Right cardiac atrium (tissue), 5 donors: ENCODE measurements around the gene SC5D. TPM values are rescaled to one million over a fixed set of nuclear protein-coding genes. Genes with fewer than 3 reads are reported as not detected.

ENCODE experiments used
- ATAC-seq, 2 donors: fragments of 200-7000 bp; cut with Tn5 transposase; one replicate each; pipeline versions ENCODE4 v1.8.0 to v1.9.1; 2020; ENCODE audit warnings: moderate library complexity in 2 of 2, mild to moderate bottlenecking in 1 of 2
- DNase-seq, 3 donors: peaks; one replicate each; pipeline ENCODE4 v3.0.0-alpha.2; 2020
- H3K27ac ChIP-seq: one replicate; pipeline ENCODE4 v1.5.1; 2013; ENCODE audit warnings: mild to moderate bottlenecking, low read length, control low read depth, moderate library complexity
- H3K27me3 ChIP-seq: one replicate; pipeline ENCODE4 v1.6.1; 2013; ENCODE audit not compliant: control insufficient read depth, insufficient read depth
- H3K4me1 ChIP-seq: one replicate; pipeline ENCODE4 v1.6.1; 2013; ENCODE audit warnings: low read length; ENCODE audit not compliant: control insufficient read depth, insufficient read depth
- H3K4me3 ChIP-seq: one replicate; pipeline ENCODE4 v1.5.1; 2013; ENCODE audit warnings: low read length, control low read depth
- H3K9me3 ChIP-seq: one replicate; pipeline ENCODE4 v1.6.1; 2013; ENCODE audit warnings: low read length; ENCODE audit not compliant: control insufficient read depth
- WGBS: extraction: QIAGEN DNeasy Blood & Tissue Kit; methylation state at CpG from one replicate; pipeline ENCODE4 v1.1.7; 2013; 5-methylcytosine and 5-hydroxymethylcytosine counted together
- intact Hi-C, 4 donors: fragments of 100-400 bp; cut with DNase I; formaldehyde crosslinking; loops; one replicate each; pipeline versions ENCODE4 v1.11.0 to v1.14.0; 2022 to 2023
- long read RNA-seq, 4 donors: library from polyadenylated mRNA; unstranded; transcript quantifications; one replicate each; pipeline ENCODE4 v2.0.0, GENCODE V29; 2020 to 2021
- polyA plus RNA-seq: library from polyadenylated mRNA; stranded (reverse); fragments of 200-250 nt; gene quantifications from one replicate; pipeline ENCODE4 v1.2.3, GENCODE V29; 2013
- total RNA-seq, 4 donors: library from RNA; stranded (reverse); fragmentation: NEBNext Ultra II Directional; extraction: Animal tissue kit (Norgen Biotek cat#: 25700); gene quantifications; one replicate each; pipeline ENCODE4 v1.2.1, GENCODE V29; 2021
- donor health status: healthy with polysubstance abuse.
- donor health status: DM: no; HTN: yes; CAD: no.
- donor health status: DM: no; HTN: no; CAD: no.
- donor health status: DM: no; HTN: yes; CAD: no; lungs with severe emphysema.
- donor health status: DM: yes; HTN: yes; CAD: no.

Gene SC5D, protein sequence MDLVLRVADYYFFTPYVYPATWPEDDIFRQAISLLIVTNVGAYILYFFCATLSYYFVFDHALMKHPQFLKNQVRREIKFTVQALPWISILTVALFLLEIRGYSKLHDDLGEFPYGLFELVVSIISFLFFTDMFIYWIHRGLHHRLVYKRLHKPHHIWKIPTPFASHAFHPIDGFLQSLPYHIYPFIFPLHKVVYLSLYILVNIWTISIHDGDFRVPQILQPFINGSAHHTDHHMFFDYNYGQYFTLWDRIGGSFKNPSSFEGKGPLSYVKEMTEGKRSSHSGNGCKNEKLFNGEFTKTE
- total RNA-seq = 10 to 100 TPM; 30.1 to 34.7 (median 32.4) TPM
- 29.7 TPM for polyA plus RNA-seq
- long read RNA-seq, donor 1, transcript SC5D-201 (5 exons, 2,456 nt) = major isoform, 43 of 48 reads
- long read RNA-seq, donor 1, partial matches to known transcripts = 1 of 48 reads
- long read RNA-seq, donor 1, other reads (novel, unspliced or antisense) = 3 of 48 reads
- long read RNA-seq, donor 2, transcript SC5D-201 (5 exons, 2,456 nt) = major isoform, 24 of 27 reads
- long read RNA-seq, donor 2, partial matches to known transcripts = 2 of 27 reads
- long read RNA-seq, donor 2, other reads (novel, unspliced or antisense) = 1 of 27 reads
- long read RNA-seq, donor 3, transcript SC5D-201 (5 exons, 2,456 nt) = major isoform, 139 of 162 reads
- long read RNA-seq, donor 3, partial matches to known transcripts = 19 of 162 reads
- long read RNA-seq, donor 3, other reads (novel, unspliced or antisense) = 2 of 162 reads
- long read RNA-seq, donor 4, transcript SC5D-201 (5 exons, 2,456 nt) = major isoform, 22 of 25 reads
- long read RNA-seq, donor 4, partial matches to known transcripts = 3 of 25 reads
- long read RNA-seq, donor 4, other reads (novel, unspliced or antisense) = 0 of 25 reads

DNA sequence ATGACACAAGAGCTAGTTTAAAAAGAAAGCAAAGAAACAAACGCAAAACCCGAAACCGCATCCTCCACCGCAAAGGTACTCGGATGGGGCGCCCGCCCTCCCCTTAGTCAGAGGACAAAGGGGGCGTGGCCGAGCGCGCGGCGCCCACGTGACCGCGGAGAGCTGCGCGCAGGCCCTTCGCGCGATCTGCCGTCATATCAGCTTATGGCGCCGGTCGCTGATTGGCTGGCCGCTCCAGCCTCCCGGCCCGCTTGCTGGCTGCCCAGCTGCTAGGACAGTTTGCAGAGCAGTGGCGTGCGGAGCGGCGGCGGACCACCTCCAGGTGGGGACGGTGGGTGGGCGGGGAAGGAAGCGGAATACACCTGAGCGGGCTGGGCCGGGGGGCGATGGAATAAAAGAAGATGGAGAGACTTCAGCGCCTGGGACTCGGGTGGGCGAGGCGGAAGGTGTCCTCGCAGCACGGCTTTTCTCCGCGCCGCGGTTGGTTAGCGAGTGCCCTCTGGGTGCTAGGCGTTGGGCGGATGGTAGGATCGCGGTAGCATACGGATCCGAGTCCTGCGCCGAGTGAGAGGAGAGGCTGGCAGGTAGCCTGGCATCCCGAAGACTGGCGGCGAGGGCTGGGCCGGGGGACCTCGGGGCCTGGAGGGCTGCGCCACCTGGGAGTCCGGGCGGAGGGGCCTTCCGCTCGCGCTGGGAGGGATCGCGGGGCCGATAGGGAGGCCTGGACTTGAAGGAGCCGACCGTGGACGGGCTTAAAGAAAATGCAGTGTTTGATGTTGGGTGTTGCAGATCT, at the start of gene SC5D:
TSS of gene SC5D (plus strand) at position 277 of the 793 bp plus-strand sequence. CDS start 10,605 bp downstream, outside the sequence.
- DNase-seq (peak; percentile 96 to 99 (median 98)), ATAC-seq (peak; percentile 99)
- H3K4me3 ChIP-seq = peak within 1 kb of the TSS; percentile 91
- H3K4me1 ChIP-seq = no peaks in the 10 kb centered on the region
- no peaks in the 10 kb centered on the region for H3K9me3 ChIP-seq
- intact Hi-C loops = no loop called here
- H3K27me3 ChIP-seq = no peaks in the 10 kb centered on the region
- peak within 1 kb of the TSS; percentile 93 for H3K27ac ChIP-seq
- WGBS = under 1% methylated on average over 75 of the region's 75 CpGs

DNA sequence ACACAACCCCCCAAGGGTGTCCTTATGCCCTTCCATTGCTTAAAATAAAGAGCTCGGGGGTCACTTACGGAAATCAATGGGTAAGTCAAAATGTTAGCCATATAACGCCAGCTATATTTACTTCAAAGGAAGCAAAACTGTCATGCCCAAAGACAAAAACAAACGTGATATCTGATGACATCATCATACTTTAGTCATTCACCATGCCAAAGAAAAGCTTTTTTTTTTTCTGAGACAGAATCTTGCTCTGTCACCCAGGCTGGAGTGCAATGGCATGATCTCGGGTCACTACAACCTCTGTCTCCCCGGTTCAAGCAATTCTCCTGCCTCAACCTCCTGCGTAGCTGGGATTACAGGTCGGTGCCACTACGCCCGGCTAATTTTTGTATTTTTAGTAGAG, 47.7 kb upstream of the SC5D start:
- intact Hi-C loops = loop anchor here in 1 of 4 donors (5.0 kb wide), 1 partner anchor 347 kb away; no protein-coding TSS in a partner anchor
- ATAC-seq = no peak

DNA sequence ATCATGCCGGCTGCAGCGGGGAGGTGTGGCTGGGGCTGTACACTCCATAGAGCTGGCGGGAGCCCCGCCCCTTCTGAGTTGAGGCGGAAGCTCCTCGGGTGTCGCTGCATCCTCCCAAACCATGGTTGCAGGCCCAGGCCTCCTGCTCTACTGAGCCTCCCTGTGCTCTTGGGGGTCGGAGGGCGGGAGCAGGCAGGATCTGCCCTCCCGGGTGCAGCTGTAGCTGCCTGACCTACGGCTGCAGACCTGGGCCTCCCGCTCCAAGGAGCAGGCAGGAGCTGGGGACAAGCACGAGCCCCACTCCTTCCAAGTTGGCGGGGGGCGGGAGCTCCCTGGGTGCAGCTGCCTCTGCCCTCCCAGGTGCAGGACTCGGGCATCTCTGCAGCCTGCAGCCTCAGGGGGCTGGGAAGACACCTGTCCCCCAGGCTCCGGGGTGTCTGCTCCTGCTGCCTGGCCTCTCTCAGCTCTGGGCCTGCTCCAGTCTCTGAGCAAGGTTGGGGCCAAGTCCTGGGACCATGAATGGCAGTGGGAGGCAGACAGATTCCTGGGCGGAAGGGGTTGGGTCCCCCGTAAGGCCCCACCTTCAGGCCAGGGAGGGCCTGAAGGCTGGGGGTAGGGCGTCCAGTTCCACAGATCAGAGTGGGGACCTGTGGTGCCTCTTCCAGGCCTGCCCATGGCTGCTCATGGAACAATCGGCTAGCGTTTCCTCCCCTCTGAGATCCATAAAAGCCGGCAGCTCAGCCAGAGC, 46.4 kb upstream of the SC5D start:
- DNase-seq (peak in 1 of 3 donors; percentile 37), ATAC-seq (peak; percentile 20 to 42)
- H3K27ac ChIP-seq = no peak overlapping the region
- no peaks in the 10 kb centered on the region for H3K9me3 ChIP-seq
- WGBS = 92% methylated on average over 23 of the region's 23 CpGs
- no peaks in the 10 kb centered on the region for H3K4me1 ChIP-seq
- intact Hi-C loops = no loop called here
- no peaks in the 10 kb centered on the region for H3K27me3 ChIP-seq
- H3K4me3 ChIP-seq = no peak overlapping the region

More for the DNA sequence above, 47.7 kb upstream of the SC5D start:
- no peak for DNase-seq
- Histone ChIP-seq H3K4me1 (peaks cover 4% of the 10 kb centered on the region), H3K9me3 (no peaks in the 10 kb centered on the region), H3K27me3 (no peaks in the 10 kb centered on the region), H3K27ac (no peak overlapping the region), H3K4me3 (no peak overlapping the region)
- 80% methylated on average over 10 of the region's 10 CpGs for WGBS

DNA sequence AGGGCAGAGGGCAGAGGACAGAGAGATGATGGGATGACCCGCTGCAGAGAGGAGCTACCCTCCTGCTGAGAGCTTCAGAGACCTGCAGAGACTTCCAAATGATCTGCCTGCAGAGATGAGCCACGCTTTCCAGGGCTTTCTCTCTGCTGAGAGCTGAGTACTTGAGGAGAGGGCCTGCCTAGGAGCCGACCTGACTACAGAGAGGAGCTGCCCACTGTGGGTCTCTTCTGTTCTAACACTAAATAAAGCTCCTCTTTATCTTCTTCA, 45.9 kb upstream of the SC5D start:
- 73% methylated on average over 3 of the region's 3 CpGs for WGBS
- intact Hi-C loops = no loop called here
- no peaks in the 10 kb centered on the region for H3K9me3 ChIP-seq
- DNase-seq = no peak
- no peak overlapping the region for H3K4me3 ChIP-seq
- no peaks in the 10 kb centered on the region for H3K4me1 ChIP-seq
- no peak overlapping the region for H3K27ac ChIP-seq
- ATAC-seq = no peak
- no peaks in the 10 kb centered on the region for H3K27me3 ChIP-seq

DNA sequence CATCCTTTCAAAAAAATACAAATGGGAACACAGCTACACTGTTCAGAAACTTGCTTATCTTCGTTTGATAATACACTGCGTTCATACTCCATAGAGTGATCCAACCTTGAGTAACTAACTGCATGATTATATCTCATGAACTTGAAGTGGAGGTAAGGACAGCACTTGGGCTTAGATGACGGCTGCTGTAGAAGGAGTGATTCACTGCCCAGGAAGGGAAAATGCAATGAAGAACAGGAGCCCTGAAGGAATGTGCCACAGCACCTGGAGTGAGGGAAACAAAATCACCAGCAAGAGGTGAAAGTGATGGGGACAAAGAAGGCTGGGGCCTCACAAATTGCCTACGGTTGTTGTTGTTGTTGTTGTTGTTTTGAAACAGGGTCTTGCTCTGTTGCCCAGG, 44.1 kb upstream of the SC5D start:
- H3K4me3 ChIP-seq = no peak overlapping the region
- intact Hi-C loops = no loop called here
- WGBS = 68% methylated on average over 4 of the region's 4 CpGs

DNA sequence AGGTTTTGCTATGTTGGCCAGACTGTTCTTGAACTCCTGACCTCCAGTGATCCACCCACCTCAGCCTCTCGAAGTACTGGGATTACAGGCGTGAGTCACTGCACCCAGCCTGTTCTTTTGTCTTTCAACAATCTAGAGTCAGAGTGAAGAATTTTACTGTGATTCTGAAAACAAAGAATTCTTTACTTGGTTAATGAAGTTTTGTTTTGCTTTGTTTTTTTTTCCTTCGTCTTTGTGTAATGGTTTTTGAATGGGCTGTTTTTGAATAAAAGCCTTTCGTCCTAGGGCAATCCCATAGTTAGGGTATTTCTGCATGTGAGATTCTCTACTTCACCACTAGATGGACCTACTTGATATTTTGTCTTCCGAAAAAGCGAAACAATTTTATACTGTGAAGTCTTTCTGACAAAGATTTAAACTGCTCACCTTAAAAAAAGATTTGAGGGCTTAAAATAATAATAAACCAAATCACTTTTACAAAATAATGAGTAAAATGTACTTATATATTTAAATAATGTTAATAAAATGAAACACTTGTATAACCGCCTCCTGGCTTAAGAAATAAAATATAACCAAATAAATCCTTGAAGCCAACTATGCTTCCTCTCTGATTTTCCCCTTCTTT, 43.4 kb upstream of the SC5D start:
- no peak overlapping the region for H3K4me3 ChIP-seq
- H3K27ac ChIP-seq = no peak overlapping the region

More for the DNA sequence above, 44.1 kb upstream of the SC5D start:
- no peak for ATAC-seq
- no peaks in the 10 kb centered on the region for H3K4me1 ChIP-seq
- no peak for DNase-seq
- H3K27ac ChIP-seq = no peak overlapping the region
- H3K9me3 ChIP-seq = no peaks in the 10 kb centered on the region
- no peaks in the 10 kb centered on the region for H3K27me3 ChIP-seq

DNA sequence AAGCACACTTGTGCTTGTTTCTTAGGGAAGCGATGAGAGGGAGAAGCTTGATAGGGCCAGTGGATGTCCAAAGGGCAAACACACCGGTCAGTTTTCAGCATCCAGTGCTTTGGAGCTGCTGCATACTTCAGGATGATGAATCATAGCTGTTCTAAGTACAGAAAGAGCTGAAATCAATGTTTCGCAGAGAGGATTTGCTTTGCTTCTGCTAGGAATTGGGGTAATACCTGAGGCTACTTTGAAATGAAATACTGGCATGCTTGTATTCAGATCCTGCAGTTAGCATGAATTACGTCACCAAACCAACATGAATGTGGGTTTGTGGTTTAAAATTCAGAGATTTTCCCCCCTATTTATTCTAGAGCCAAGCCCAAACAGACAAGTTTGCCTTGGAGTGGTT, 41.7 kb upstream of the SC5D start:
- no peak for DNase-seq
- no peaks in the 10 kb centered on the region for H3K27me3 ChIP-seq
- no peak overlapping the region for H3K4me3 ChIP-seq
- no peaks in the 10 kb centered on the region for H3K4me1 ChIP-seq
- no peaks in the 10 kb centered on the region for H3K9me3 ChIP-seq
- intact Hi-C loops = loop anchor here in 1 of 4 donors (10.0 kb wide), 1 partner anchor 344 kb away; no protein-coding TSS in a partner anchor
- no peak for ATAC-seq
- no peak overlapping the region for H3K27ac ChIP-seq
- WGBS = 88% methylated on average over 4 of the region's 4 CpGs

More for the DNA sequence above, 43.4 kb upstream of the SC5D start:
- 31% methylated on average over 7 of the region's 7 CpGs for WGBS
- no peaks in the 10 kb centered on the region for H3K4me1 ChIP-seq
- H3K9me3 ChIP-seq = no peaks in the 10 kb centered on the region
- ATAC-seq = peak; percentile 67 to 79
- DNase-seq = no peak
- intact Hi-C loops = no loop called here
- no peaks in the 10 kb centered on the region for H3K27me3 ChIP-seq

DNA sequence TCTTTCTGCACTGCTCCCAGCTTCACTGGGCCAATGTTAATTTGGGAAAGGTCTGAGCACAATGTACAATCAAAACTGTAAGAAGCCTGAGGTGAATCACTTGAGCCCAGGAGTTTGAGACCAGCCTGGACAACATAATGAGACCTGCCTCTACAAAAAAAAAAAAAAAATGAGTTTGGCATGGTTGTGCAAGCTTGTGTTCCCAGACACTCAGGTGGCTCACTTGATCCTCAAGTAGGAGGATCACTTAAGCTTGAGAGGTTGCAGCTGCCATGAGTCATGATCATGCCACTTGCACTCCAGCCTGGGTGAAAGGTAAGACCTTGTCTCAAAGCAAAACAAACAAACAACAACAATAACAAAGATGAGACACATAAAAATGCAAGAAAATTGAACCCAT, 38.6 kb upstream of the SC5D start:
- intact Hi-C loops = loop anchor here in 1 of 4 donors (10.0 kb wide), 1 partner anchor 341 kb away; no protein-coding TSS in a partner anchor
- Histone ChIP-seq H3K9me3 (no peaks in the 10 kb centered on the region), H3K27me3 (no peaks in the 10 kb centered on the region), H3K4me3 (no peak overlapping the region), H3K27ac (no peak overlapping the region), H3K4me1 (no peaks in the 10 kb centered on the region)
- ATAC-seq = no peak
- DNase-seq = no peak

DNA sequence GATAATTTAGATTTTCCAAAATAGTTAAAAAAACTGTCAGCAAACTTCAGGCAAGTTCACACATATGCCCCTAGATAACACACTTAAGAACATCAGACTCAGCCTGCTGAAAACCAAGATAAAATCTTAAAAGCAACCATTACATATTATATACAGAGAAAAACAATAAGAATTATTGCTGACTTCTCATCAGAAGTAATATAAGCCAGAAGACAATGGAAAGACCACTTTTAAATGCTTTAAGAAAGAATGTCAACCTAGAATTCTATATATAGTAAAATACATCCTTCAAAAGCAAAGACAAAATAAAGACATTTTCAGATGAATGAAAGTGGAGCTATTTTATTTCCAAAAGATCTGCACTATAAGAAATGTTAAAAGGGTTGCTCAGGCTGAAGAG, 37.8 kb upstream of the SC5D start:
- H3K27ac ChIP-seq = no peak overlapping the region
- no peak overlapping the region for H3K4me3 ChIP-seq
- ATAC-seq = no peak
- no peak for DNase-seq
- H3K4me1 ChIP-seq = no peaks in the 10 kb centered on the region
- intact Hi-C loops = loop anchor here in 1 of 4 donors (10.0 kb wide), 1 partner anchor 340 kb away; no protein-coding TSS in a partner anchor
- no peaks in the 10 kb centered on the region for H3K27me3 ChIP-seq
- no peaks in the 10 kb centered on the region for H3K9me3 ChIP-seq
